GM12801 (cell line): ENCODE results near the gene STPG4.

ENCODE experiments used
- CTCF ChIP-seq: IDR thresholded peaks from one replicate; pipeline ENCODE4 v1.5.1; 2011; ENCODE audit warnings: control low read depth; ENCODE audit not compliant: insufficient read length; ENCODE audit errors: extremely low read depth

STPG4 gene

GRCh38 chr2:47062681-47063537 is 92.2 kb downstream of the STPG4 start:
- TF ChIP-seq CTCF: no peak

- TF ChIP-seq CTCF: no peak
These were observed 93.0 kb downstream of the STPG4 start for GRCh38 chr2:47061944-47062678.

DNA sequence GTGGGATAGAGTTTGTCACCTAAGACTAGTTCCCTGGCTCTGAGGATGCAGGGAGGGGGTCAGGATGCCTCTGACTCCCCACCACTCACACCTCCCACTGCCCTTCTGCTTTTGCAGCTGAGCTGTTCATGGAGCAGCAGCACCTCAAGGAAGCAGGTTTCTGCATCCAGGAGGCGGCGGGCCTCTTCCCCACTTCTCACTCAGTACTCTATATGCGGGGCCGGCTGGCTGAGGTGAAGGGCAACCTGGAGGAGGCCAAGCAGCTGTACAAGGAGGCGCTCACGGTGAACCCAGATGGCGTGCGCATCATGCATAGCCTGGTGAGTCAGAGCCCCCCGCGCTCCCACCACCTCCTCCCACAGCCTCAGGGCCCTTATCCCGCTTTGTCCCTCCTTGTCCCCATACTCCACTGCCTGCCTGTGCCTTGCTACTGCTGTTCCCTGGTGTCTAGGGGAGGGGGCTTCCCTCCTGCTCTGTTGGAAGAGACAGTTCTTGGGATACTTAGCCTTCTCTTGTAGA is 94.4 kb downstream of the STPG4 start:
- no peak for TF ChIP-seq CTCF

GRCh38 chr2:47058003-47058931 is 96.8 kb downstream of the STPG4 start:
- TF ChIP-seq CTCF: no peak

DNA sequence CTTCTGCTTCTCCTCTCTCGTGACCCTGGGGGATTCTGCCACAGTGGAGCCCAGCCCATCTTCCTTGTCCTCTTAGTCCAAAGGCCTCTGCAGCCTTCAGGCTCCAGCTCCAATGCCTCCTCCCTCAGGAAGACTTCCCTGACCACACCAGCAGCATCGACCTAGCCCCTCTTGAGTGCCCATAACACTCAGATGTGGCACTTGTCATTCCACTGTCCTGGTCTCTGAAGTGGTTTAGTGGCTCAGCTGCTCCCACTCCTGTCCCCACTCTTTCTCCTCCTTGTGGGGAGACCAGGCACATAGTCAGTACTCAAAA is 97.5 kb downstream of the STPG4 start:
- no peak for TF ChIP-seq CTCF

- TF ChIP-seq CTCF: no peak
These were observed 98.0 kb downstream of the STPG4 start for GRCh38 chr2:47056868-47057686.
